Dermis blood vessel endothelial cell (primary cell): ENCODE measurements around the gene RAB11B. TPM values are rescaled to one million over a fixed set of nuclear protein-coding genes. Genes with fewer than 3 reads are reported as not detected.
"Not testable (repeated sequence)": the region's sequence is repeated elsewhere in the genome, so short reads cannot be mapped to it uniquely, and the experiment has no call there.

ENCODE experiments used
- DNase-seq: peaks from one replicate; pipeline ENCODE4 v3.0.0; 2010
- total RNA-seq: library from RNA; depleted of rRNA; stranded (reverse); fragments of >200 nt; gene quantifications from 2 replicates; pipeline ENCODE4 v1.2.3, GENCODE V29; 2014

The RAB11B gene
- 34.5 and 124 TPM in 2 replicates for total RNA-seq

- DNase-seq, result peak; percentile 100
These were observed at the start of gene RAB11B for GRCh38 chr19:8389891-8390616. TSS of gene RAB11B (plus strand) at chr19:8390360. CDS start at chr19:8390417, 57 bp downstream.

GRCh38 chr19:8341504-8341903 lies 48.7 kb upstream of the RAB11B start:
- not testable (repeated sequence) for DNase-seq

DNA sequence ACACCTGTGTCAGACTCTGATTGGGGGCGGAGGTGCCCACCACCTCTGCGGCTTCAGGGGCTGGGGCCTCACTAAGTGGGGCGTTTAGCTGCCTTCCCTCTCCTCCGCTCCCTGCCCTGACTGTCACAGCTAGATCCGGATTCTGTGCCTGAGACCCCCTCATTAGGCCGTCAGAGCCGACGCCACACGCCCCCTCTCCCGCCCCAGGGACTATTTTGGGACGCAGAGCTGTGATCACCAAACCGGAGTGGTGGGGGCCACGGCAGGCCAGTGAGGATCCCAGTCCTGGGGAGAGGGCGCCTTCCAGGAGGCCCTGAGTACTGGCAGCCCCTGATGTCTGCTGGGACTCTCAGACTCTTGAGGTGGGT lies 47.9 kb upstream of the RAB11B start:
- no peak for DNase-seq

GRCh38 chr19:8342684-8343482 lies 47.3 kb upstream of the RAB11B start, which contains the start of gene KANK3:
TSS of gene KANK3 (minus strand) at chr19:8343262. CDS start at chr19:8337828, 5,434 bp downstream.
- DNase-seq, result peak; percentile 99

- no peak for DNase-seq
These were observed 46.7 kb upstream of the RAB11B start for GRCh38 chr19:8343483-8343844.

DNA sequence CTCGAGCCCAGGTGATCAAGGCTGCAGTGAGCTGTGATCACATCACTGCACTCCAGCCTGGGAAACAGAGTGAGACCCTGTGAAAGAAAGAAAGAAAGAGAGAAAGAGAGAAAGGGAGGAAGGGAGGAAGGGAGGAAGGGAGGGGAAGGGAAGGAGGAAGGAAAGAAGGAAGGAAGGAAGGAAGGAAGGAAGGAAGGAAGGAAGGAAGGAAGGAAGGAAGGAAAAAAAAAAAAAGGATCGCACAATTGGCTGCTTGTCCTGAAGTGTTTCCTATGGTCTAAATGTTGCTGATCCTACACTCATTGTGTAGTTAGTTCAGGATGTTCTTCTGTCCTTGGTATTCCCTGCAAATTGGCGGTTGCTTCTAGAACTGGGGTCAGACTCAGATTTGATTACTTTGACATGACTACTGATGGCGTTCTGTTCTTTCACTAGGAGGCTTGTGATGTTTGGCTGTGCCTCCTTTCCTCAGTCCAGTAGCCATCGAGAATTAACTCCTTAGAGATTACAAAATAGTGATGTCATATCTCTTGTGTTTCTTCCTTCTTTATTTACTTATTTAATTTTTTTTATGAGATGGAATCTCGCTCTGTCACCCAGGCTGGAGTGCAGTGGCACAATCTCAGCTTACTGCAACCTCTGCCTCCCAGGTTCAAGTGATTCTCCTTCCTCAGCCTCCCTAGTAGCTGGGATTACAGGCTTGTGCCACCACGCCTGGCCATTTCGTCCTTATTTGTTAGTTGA lies 40.4 kb upstream of the RAB11B start:
- not testable (repeated sequence) for DNase-seq

- no peak for DNase-seq
These were observed 37.9 kb upstream of the RAB11B start for GRCh38 chr19:8352134-8352827.

DNA sequence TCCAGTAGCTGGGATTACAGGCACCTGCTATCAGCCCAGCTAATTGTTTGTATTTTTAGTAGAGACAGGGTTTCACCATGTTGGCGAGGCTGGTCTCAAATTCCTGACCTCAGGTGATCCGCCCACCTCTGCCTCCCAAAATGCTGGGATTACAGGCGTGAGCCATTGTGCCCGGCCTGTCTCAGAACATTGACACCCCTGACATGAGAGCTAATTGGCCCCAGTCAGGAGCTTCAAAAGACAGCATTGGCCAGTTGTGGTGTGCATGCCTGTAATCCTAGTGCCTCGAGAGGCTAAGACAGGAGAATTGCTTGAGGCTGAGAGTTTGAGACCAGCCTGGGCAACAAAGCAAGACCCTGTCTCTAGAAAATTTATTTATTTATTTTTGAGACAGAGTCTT lies 37.3 kb upstream of the RAB11B start:
- DNase-seq, result not testable (repeated sequence)

DNA sequence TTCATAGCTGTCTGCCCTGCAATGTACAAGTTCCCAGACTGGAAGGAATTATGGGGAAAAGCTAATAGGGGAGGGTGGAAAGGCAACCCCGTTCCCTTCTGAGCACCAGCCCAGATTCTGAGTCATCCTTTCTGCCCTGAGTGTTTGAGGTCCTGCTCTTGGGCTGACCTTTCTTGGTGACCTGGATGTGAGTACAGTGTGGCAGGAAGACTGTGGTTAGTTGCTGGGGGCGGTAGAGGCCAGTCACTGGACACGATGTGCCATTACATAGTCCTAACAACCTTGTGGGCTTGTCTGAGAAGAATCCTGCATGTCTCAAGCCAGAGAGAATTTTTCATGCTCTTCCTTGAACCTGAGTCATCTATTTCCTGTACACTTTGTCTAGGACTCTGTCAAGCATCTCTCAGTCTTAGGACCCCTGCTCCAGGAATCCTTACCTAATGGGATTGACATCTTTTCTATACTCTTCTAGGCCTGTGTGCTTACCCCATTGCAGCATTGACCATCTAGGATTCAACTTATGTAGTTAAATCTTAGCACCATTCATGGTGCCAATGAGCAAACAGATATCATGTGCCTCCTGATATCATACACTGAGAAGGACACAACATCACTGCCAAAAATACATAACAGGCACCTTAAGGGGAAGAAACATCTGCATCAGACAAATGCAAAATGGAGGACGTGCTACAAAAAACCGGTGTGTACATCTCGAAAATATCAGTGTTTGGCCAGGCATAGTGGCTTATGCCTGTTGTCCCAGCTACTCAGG lies 34.3 kb upstream of the RAB11B start:
- peak; percentile 98 for DNase-seq

DNA sequence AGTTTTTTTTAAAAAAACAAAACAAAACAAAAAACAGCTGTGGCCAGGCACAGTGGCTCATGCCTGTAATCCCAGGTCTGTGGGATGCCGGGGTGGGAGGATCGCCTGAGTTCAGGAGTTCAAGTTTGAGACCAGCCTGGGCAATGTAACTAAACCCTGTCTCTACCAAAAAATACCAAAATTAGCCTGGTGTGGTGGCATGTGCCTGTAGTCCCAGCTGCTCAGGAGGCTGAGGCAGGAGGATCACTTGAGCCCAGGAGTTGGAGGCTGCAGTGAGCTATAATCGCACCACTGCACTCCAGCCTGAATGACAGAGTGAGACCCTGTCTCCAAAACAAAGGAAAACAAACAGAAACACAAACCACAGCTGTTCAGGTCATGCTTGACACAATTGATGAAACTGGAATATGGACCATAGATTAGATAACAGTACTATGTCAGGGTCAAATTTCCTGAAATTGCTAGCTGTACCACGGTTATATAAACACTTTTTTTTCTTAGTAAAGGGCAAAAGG lies 33.1 kb upstream of the RAB11B start:
- DNase-seq, result peak; percentile 13

- DNase-seq, result no peak
These were observed 31.2 kb upstream of the RAB11B start for GRCh38 chr19:8358948-8359347.

GRCh38 chr19:8360196-8360595 lies 30.0 kb upstream of the RAB11B start:
- DNase-seq, result no peak

DNA sequence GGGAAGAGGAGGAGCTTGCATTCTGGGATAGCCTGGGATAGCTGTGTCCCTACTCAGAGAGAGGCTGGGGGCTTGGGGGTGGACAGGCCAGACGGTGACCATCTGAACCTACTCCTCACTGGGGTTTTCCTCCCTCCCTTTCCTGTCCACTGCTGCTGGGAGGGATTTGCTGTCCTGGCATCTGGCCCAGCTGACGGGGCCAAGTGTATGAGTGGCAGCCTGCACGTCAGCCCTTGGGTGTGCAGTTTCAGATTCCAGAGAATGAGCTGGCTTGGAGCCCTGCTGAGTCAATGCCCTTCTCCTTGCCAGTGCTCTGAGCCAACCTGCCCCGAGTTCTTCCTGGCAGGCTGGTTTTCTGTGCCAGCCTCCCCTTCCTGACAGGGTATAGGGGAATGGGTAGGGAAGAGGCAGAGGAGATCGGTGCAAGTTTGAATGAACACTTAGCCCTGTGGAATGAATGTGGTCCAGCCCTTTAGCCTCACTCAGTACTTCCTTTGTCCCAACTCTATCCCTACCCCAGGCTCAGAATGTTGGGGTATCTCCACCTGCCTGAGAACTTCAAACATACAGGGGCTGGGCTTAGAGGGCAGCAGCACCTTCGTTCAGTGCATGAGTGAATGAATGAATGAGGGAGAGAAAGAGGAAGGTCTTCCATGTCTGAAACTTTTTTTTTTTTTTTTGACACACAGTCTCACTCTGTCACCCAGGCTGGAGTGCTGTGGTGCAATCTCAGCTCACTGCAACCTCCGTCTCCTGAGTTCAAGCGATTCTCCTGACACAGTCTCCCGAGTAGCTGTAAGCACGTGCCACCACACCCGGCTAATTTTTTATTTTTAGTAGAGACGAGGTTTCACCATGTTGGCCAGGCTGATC lies 28.0 kb upstream of the RAB11B start:
- DNase-seq, result peak; percentile 99

DNA sequence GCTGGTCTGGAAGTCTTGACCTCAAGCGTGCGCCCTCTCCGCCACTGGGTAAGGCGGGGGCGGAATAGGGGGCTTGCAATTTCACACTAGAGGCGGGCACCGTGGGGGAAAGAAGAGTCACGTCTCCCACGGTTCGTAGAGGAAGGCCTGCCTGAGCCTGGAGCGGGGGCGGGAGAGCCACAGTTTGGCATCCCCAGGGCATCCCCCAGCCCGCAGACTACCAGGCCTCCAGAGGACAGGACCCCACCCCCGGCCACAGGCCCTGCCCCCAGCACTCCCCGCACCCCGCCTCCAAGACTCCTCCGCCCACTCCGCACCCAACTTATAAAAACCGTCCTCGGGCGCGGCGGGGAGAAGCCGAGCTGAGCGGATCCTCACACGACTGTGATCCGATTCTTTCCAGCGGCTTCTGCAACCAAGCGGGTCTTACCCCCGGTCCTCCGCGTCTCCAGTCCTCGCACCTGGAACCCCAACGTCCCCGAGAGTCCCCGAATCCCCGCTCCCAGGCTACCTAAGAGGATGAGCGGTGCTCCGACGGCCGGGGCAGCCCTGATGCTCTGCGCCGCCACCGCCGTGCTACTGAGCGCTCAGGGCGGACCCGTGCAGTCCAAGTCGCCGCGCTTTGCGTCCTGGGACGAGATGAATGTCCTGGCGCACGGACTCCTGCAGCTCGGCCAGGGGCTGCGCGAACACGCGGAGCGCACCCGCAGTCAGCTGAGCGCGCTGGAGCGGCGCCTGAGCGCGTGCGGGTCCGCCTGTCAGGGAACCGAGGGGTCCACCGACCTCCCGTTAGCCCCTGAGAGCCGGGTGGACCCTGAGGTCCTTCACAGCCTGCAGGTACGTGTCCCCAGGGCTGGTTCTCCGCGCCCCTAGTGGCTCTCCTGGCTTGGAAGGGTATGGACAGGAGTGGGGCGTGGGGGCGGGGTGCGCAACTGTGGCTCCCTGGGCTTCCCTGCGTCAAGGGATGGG lies 26.1 kb upstream of the RAB11B start, which contains the start of gene ANGPTL4:
ANGPTL4 (plus strand) TSS at position 353 of the 969 bp plus-strand sequence; CDS start at position 520, 167 bp downstream.
- peak; percentile 72 for DNase-seq

DNA sequence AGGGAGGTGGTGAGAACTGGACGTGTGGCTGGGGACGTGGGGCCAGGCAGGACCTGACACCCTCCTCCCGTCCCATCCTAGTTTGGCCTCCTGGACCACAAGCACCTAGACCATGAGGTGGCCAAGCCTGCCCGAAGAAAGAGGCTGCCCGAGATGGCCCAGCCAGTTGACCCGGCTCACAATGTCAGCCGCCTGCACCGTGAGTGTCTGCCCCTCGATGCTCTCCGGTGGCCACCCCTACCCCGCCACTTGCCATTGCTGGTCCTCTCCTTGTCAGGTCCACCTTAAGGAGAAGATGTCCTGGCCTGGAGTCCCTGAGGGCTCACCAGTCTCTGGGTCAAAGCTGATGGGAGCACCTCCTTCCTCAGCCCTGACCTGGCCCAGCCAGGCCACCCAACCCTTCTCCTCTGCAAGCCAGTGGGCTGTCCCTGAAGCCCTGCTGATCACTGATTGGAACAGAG lies 24.0 kb upstream of the RAB11B start:
- DNase-seq, result peak; percentile 12

- DNase-seq, result peak; percentile 32
These were observed 23.2 kb upstream of the RAB11B start for GRCh38 chr19:8366961-8367326.

DNA sequence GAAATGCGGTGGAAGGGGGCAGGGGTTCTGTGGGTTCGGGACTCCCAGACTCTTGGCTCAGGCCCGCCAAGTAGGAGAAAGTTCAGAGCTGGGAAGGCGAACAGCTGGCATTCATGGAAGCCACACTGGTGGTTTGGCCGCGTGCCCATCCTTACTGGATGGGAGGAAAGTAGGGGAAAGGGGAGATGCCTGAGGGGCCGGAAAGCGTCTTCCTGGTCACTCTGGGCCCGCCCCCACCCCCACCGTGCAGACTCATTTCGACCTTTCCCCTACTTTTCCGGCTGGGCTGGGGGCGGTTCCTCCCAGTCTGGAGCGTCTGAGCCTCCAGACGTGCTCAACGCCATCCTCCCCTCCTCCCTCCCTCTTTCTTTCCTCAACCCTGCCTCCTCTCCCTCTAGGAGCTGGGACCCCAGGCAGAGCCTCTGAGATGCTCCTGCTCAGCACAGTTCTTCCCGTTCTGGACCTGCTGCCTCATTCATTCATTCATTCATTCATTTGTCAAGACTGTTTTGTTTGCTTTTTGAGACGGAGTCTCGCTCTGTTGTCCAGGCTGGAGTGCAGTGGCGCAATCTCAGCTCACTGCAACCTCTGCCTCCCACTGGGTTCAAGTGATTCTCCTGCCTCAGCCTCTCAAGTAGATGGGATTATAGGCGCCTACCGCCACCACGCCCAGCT lies 22.7 kb upstream of the RAB11B start:
- peak; percentile 85 for DNase-seq
